SK-N-SH treated with all-trans-retinoic acid at 6 μM for 48 hours (cell line): ENCODE results near the gene TM9SF2.

Experiments
- ARNTL ChIP-seq: fragments of 450-650 bp; formaldehyde crosslinking; IDR thresholded peaks from 2 replicates; pipeline ENCODE4 v1.5.0; 2020; ENCODE audit warnings: low read depth, mild to moderate bottlenecking, moderate library complexity, borderline replicate concordance
- ESRRG ChIP-seq: fragments of 250-450 bp; sonication (Bioruptor Pico); IDR thresholded peaks from 2 replicates; pipeline ENCODE4 v1.6.1; 2021; ENCODE audit warnings: mild to moderate bottlenecking
- GLIS3 ChIP-seq: fragments of 250-450 bp; sonication (Bioruptor Pico); IDR thresholded peaks from 2 replicates; pipeline ENCODE4 v1.5.0; 2020; ENCODE audit warnings: mild to moderate bottlenecking, moderate library complexity
- RARB ChIP-seq: fragments of 250-450 bp; sonication (Bioruptor Pico); IDR thresholded peaks from 2 replicates; pipeline ENCODE4 v1.8.0; 2021; ENCODE audit warnings: mild to moderate bottlenecking, moderate library complexity
- SNAI2 ChIP-seq: fragments of 250-450 bp; sonication (Bioruptor Pico); IDR thresholded peaks from 2 replicates; pipeline ENCODE4 v1.5.0; 2020; ENCODE audit warnings: mild to moderate bottlenecking, moderate library complexity
- TCF4 ChIP-seq: fragments of 250-450 bp; sonication (Bioruptor Pico); IDR thresholded peaks from 2 replicates; pipeline ENCODE4 v1.8.0; 2021; ENCODE audit warnings: mild to moderate bottlenecking, moderate library complexity, borderline replicate concordance
- ZC3H10 ChIP-seq: fragments of 250-450 bp; sonication (Bioruptor Pico); IDR thresholded peaks from 2 replicates; pipeline ENCODE4 v1.5.1; 2021; ENCODE audit warnings: mild to moderate bottlenecking, moderate library complexity
- ZFP30 ChIP-seq: fragments of 450-650 bp; formaldehyde crosslinking; IDR thresholded peaks from 2 replicates; pipeline ENCODE4 v1.5.0; 2022; ENCODE audit warnings: mild to moderate bottlenecking, moderate library complexity
- ZNF565 ChIP-seq: fragments of 450-650 bp; formaldehyde crosslinking; conservative IDR thresholded peaks from 2 replicates; pipeline ENCODE4 v1.5.0; 2020; ENCODE audit warnings: low read depth, mild to moderate bottlenecking, moderate library complexity
- TF ChIP-seq, protein P1 (sequence below): fragments of 250-450 bp; sonication (Bioruptor Pico); IDR thresholded peaks from 2 replicates; pipeline ENCODE4 v1.5.1; 2020; ENCODE audit warnings: low read depth, mild to moderate bottlenecking, moderate library complexity
- TF ChIP-seq, protein P2 (sequence below): fragments of 250-450 bp; sonication (Bioruptor Pico); IDR thresholded peaks from 2 replicates; pipeline ENCODE4 v1.8.0; 2021; ENCODE audit warnings: low read depth, mild to moderate bottlenecking, moderate library complexity, borderline replicate concordance
- TF ChIP-seq, protein P3 (sequence below): fragments of 250-450 bp; sonication (Bioruptor Pico); IDR thresholded peaks from 2 replicates; pipeline ENCODE4 v1.8.0; 2020; ENCODE audit warnings: mild to moderate bottlenecking, moderate library complexity, borderline replicate concordance

DNA sequence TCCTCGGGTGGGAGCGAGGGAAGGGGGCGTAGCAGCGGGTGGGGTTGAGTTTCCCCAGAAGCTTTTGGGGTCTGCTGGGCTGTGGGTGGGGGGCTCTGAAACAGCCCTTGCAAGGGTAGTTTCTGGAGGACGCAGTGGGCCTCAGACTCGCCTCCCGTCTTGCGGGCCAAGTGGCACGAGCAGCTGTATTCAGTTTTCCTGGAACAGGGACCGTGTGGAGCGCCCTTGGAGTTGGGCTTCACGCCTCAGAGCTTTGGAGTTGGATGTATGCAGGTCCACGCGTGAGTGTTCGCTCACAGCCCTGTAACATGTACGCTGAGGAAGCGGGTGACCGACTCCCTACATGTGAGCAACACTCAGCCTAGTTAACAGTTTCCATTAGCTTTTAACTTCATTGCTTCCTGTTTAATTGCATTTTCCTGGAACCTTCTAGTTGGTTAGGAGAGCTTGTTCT, 603 bp downstream of the TM9SF2 start:
- TF ChIP-seq ESRRG (CRISPR knock-in tag) (no peak), ZFP30 (CRISPR knock-in tag) (no peak), ARNTL (CRISPR knock-in tag) (no peak), SNAI2 (CRISPR knock-in tag) (no peak), ZNF565 (CRISPR knock-in tag) (no peak), RARB (CRISPR knock-in tag) (no peak), TCF4 (CRISPR knock-in tag) (no peak), ZC3H10 (CRISPR knock-in tag) (no peak), GLIS3 (no peak)
- TF ChIP-seq, protein P1, sequence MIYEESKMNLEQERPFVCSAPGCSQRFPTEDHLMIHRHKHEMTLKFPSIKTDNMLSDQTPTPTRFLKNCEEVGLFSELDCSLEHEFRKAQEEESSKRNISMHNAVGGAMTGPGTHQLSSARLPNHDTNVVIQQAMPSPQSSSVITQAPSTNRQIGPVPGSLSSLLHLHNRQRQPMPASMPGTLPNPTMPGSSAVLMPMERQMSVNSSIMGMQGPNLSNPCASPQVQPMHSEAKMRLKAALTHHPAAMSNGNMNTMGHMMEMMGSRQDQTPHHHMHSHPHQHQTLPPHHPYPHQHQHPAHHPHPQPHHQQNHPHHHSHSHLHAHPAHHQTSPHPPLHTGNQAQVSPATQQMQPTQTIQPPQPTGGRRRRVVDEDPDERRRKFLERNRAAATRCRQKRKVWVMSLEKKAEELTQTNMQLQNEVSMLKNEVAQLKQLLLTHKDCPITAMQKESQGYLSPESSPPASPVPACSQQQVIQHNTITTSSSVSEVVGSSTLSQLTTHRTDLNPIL (CRISPR knock-in tag) = no peak
- TF ChIP-seq, protein P2, sequence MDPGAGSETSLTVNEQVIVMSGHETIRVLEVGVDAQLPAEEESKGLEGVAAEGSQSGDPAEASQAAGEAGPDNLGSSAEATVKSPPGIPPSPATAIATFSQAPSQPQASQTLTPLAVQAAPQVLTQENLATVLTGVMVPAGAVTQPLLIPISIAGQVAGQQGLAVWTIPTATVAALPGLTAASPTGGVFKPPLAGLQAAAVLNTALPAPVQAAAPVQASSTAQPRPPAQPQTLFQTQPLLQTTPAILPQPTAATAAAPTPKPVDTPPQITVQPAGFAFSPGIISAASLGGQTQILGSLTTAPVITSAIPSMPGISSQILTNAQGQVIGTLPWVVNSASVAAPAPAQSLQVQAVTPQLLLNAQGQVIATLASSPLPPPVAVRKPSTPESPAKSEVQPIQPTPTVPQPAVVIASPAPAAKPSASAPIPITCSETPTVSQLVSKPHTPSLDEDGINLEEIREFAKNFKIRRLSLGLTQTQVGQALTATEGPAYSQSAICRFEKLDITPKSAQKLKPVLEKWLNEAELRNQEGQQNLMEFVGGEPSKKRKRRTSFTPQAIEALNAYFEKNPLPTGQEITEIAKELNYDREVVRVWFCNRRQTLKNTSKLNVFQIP = no peak
- TF ChIP-seq, protein P3, sequence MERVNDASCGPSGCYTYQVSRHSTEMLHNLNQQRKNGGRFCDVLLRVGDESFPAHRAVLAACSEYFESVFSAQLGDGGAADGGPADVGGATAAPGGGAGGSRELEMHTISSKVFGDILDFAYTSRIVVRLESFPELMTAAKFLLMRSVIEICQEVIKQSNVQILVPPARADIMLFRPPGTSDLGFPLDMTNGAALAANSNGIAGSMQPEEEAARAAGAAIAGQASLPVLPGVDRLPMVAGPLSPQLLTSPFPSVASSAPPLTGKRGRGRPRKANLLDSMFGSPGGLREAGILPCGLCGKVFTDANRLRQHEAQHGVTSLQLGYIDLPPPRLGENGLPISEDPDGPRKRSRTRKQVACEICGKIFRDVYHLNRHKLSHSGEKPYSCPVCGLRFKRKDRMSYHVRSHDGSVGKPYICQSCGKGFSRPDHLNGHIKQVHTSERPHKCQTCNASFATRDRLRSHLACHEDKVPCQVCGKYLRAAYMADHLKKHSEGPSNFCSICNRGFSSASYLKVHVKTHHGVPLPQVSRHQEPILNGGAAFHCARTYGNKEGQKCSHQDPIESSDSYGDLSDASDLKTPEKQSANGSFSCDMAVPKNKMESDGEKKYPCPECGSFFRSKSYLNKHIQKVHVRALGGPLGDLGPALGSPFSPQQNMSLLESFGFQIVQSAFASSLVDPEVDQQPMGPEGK = no peak
